K562 (cell line): ENCODE measurements around the gene TSC22D2. TPM values are rescaled to one million over a fixed set of nuclear protein-coding genes. Genes with fewer than 3 reads are reported as not detected.
A peak's percentile ranks its signal among the peaks of the same experiment; 100 is the strongest.

Experiments
- ATAC-seq: fragments of 200-7000 bp; cut with Tn5 transposase; 3 replicates; pipeline ENCODE4 v1.9.1; 2020; ENCODE audit warnings: moderate library complexity
- BruUV-seq: library from RNA; stranded (reverse); fragments of 400-500 nt; replicated peaks from 2 replicates; lab custom pipeline; 2021; lab: Mats Ljungman, UMichigan
- CTCF ChIA-PET: fragments of 300-600 bp; formaldehyde crosslinking; extraction: SDS; loops from one replicate; lab custom pipeline; 2021; ENCODE audit warnings: low intra/inter-chr PET ratio; lab: Yijun Ruan, JAX
- POLR2A ChIA-PET: fragments of 300-600, 350-650 bp; sonication (Branson Sonifier 250); formaldehyde crosslinking; extraction: SDS; loops from one replicate; lab custom pipeline; 2021; ENCODE audit warnings: antibody characterized with exemption, inconsistent platforms; lab: Yijun Ruan, JAX
- DNase-seq, 4 experiments: peaks; one replicate each; pipeline versions ENCODE4 v3.0.0 to v3.0.0-alpha.2; 2011 to 2018; ENCODE audit warnings: low spot score in 3 of 4, mixed read lengths in 3 of 4; ENCODE audit errors: extremely low read depth in 1 of 4
- FAIRE-seq: peaks from 2 replicates; lab custom pipeline; 2011; peaks lifted over from hg19 to GRCh38; lab: Jason Lieb, UNC
- H2AFZ ChIP-seq: 2 replicates; pipeline ENCODE4 v1.6.0; 2011; ENCODE audit warnings: low read depth, low read length, control low read depth, inconsistent platforms
- H3K27ac ChIP-seq: fragments of 200-600 bp; 3 replicates; pipeline ENCODE4 v1.8.0; 2011; ENCODE audit warnings: low read depth, mild to moderate bottlenecking, control low read depth, inconsistent platforms, low read length, moderate library complexity, mixed read lengths; ENCODE audit errors: extremely low read depth
- H3K27me3 ChIP-seq, 2 experiments: fragments of 300-600 bp in 1 of 2; 2 replicates in 1 of 2; 3 replicates in 1 of 2; pipeline versions ENCODE4 v1.6.0 to v1.8.0; 2011; ENCODE audit warnings: inconsistent platforms in 2 of 2, low read length in 2 of 2, mild to moderate bottlenecking in 1 of 2, mixed read lengths in 1 of 2, moderate library complexity in 1 of 2; ENCODE audit not compliant: control insufficient read depth in 2 of 2, insufficient read depth in 2 of 2
- H3K36me3 ChIP-seq: fragments of 300-600 bp; 3 replicates; pipeline ENCODE4 v1.8.0; 2011; ENCODE audit warnings: mild to moderate bottlenecking, low read length, inconsistent platforms; ENCODE audit not compliant: control insufficient read depth, insufficient read depth
- H3K4me1 ChIP-seq, 2 experiments: fragments of 200-600 bp in 1 of 2; replicated peaks in 1 of 2; 2 replicates in 1 of 2; 3 replicates in 1 of 2; pipeline versions ENCODE4 v1.5.1 to v1.8.0; 2011; ENCODE audit warnings: inconsistent platforms in 2 of 2, low read length in 2 of 2, mild to moderate bottlenecking in 1 of 2, mixed read lengths in 1 of 2, moderate library complexity in 1 of 2; ENCODE audit not compliant: control insufficient read depth in 2 of 2, insufficient read depth in 2 of 2
- H3K4me2 ChIP-seq: 2 replicates; pipeline ENCODE4 v1.6.1; 2011; ENCODE audit warnings: low read length, control low read depth, inconsistent platforms, mixed read lengths; ENCODE audit not compliant: insufficient read depth
- H3K4me3 ChIP-seq: fragments of 200-600 bp; sonication (generic), shearing (Covaris generic); 2 replicates; pipeline ENCODE4 v1.5.1; 2016; ENCODE audit warnings: control low read depth, inconsistent platforms
- H3K79me2 ChIP-seq: fragments of 200-600 bp; 3 replicates; pipeline ENCODE4 v1.8.0; 2011; ENCODE audit warnings: low read length, inconsistent platforms; ENCODE audit not compliant: control insufficient read depth, insufficient read depth
- H3K9ac ChIP-seq, 2 experiments: 2 replicates each; pipeline versions ENCODE4 v1.6.0 to v1.6.1; 2011; ENCODE audit warnings: low read depth in 2 of 2, low read length in 2 of 2, control low read depth in 1 of 2, inconsistent platforms in 1 of 2, mild to moderate bottlenecking in 1 of 2, mixed read lengths in 1 of 2; ENCODE audit not compliant: insufficient read depth in 1 of 2
- H3K9me1 ChIP-seq: one replicate; pipeline ENCODE4 v1.6.0; 2011; ENCODE audit warnings: inconsistent platforms, mild to moderate bottlenecking, low read length, moderate library complexity; ENCODE audit not compliant: control insufficient read depth, insufficient read depth
- H3K9me3 ChIP-seq: replicated peaks from 2 replicates; pipeline ENCODE4 v1.5.1; 2011; ENCODE audit warnings: low read depth, low read length, inconsistent platforms; ENCODE audit not compliant: control insufficient read depth, insufficient read depth
- H4K20me1 ChIP-seq: replicated peaks from 2 replicates; pipeline ENCODE4 v1.6.1; 2011; ENCODE audit warnings: low read length, inconsistent platforms, mixed read lengths; ENCODE audit not compliant: control insufficient read depth, insufficient read depth
- HDAC1 ChIP-seq, 2 experiments: fragments of 450-650 bp; IDR thresholded peaks; 2 replicates each; pipeline ENCODE4 v1.6.1; 2016 to 2017; ENCODE audit warnings: inconsistent platforms in 1 of 2, mild to moderate bottlenecking in 1 of 2, moderate library complexity in 1 of 2
- HINFP ChIP-seq: fragments of 450-650 bp; conservative IDR thresholded peaks from 2 replicates; pipeline ENCODE4 v1.6.1; 2016; ENCODE audit warnings: missing genetic modification characterization, low read depth, mild to moderate bottlenecking, control low read depth, missing compliant biosample characterization
- LCOR ChIP-seq: sonication (generic); formaldehyde crosslinking; IDR thresholded peaks from 2 replicates; pipeline ENCODE4 v1.8.0; 2022; ENCODE audit warnings: mild to moderate bottlenecking, missing genetic modification reagents
- RAD21 ChIP-seq, 2 experiments: fragments of 250-450 bp in 1 of 2; fragments of 450-650 bp in 1 of 2; sonication (Bioruptor Pico) in 1 of 2; formaldehyde crosslinking in 1 of 2; IDR thresholded peaks in 1 of 2; conservative IDR thresholded peaks in 1 of 2; 2 replicates each; pipeline versions ENCODE4 v1.4.0 to v1.8.0; 2020 to 2022; ENCODE audit warnings: mild to moderate bottlenecking in 2 of 2, moderate library complexity in 1 of 2
- TFAM ChIP-seq: fragments of 250-450 bp; sonication (Bioruptor Pico); conservative IDR thresholded peaks from 2 replicates; pipeline ENCODE4 v1.5.0; 2021; ENCODE audit warnings: mild to moderate bottlenecking, moderate library complexity
- TFAP4 ChIP-seq: sonication (generic); formaldehyde crosslinking; IDR thresholded peaks from 2 replicates; pipeline ENCODE4 v1.8.0; 2022; ENCODE audit warnings: missing genetic modification reagents, mild to moderate bottlenecking, moderate library complexity, borderline replicate concordance
- WGBS: fragments of 100-300 bp; shearing (Covaris generic); methylation state at CpG from one replicate; pipeline ENCODE4 v1.1.6; 2016; ENCODE audit warnings: low coverage, mixed read lengths; ENCODE audit not compliant: insufficient coverage; ENCODE audit errors: missing lambda C conversion rate; 5-methylcytosine and 5-hydroxymethylcytosine counted together
- in situ Hi-C: fragments of 300-500 bp; cut with MboI; formaldehyde crosslinking; loops from 4 replicates; pipeline ENCODE4 v1.15.0; 2018; ENCODE audit warnings: inconsistent platforms, mixed read lengths
- intact Hi-C: fragments of 100-400 bp; cut with micrococcal nuclease; formaldehyde crosslinking; loops from 2 replicates; pipeline ENCODE4 v1.14.2; 2022
- polyA plus RNA-seq, 8 experiments: library from polyadenylated mRNA; depleted of rRNA in 4 of 8; stranded (reverse) in 5 of 8; unstranded in 3 of 8; fragments of >200 nt; fragmentation: Nextera tagmentation in 2 of 8; fragmentation: Illumina TruSeq in 1 of 8; extraction: Ambion mirVana in 2 of 8; extraction: Trizol in 1 of 8; gene quantifications; 2 replicates each; pipeline versions ENCODE4 v1.2.1 to v1.2.3, GENCODE V29; 2011 to 2014; ENCODE audit warnings: inconsistent platforms in 1 of 8, missing spikeins in 1 of 8
- total RNA-seq, 7 experiments: library from RNA; depleted of rRNA in 6 of 7; stranded (reverse); fragments of >200 nt in 6 of 7; fragmentation: Illumina TruSeq in 2 of 7; extraction: Trizol in 2 of 7; gene quantifications; 2 replicates each; pipeline versions ENCODE4 v1.2.1 to v1.2.3, GENCODE V29; 2011 to 2021; ENCODE audit warnings: low replicate concordance in 1 of 7
- TF ChIP-seq, protein P1 (sequence below): sonication (generic); formaldehyde crosslinking; IDR thresholded peaks from 2 replicates; pipeline ENCODE4 v1.8.0; 2023; ENCODE audit warnings: mild to moderate bottlenecking, missing genetic modification reagents
- TF ChIP-seq, protein P2 (sequence below): fragments of 450-650 bp; IDR thresholded peaks from 2 replicates; pipeline ENCODE4 v1.6.1; 2016; ENCODE audit warnings: borderline replicate concordance

TSC22D2 gene
- total and polyA plus RNA-seq, 9 of the 15 experiments (the other 6 are each of a cell fraction or from before 2014, with no cell fraction given): 5.5 to 44.0 (median 19.3) TPM

- TF ChIP-seq TFAP4 (peak; percentile 62; the same call in 1 of the 2 replicates), RAD21 (CRISPR knock-in tag; conservative IDR thresholded peaks at IDR 0.05 in 1 of 2, IDR thresholded peaks at IDR 0.05 in 1 of 2) (0 out of 4 replicates have a peak, but pooled peaks of 1 of the 2 experiments have one; percentile 3)
Observed at GRCh38 chr3:150410311-150411105, 2.4 kb downstream of the TSC22D2 start (continued).

DNA sequence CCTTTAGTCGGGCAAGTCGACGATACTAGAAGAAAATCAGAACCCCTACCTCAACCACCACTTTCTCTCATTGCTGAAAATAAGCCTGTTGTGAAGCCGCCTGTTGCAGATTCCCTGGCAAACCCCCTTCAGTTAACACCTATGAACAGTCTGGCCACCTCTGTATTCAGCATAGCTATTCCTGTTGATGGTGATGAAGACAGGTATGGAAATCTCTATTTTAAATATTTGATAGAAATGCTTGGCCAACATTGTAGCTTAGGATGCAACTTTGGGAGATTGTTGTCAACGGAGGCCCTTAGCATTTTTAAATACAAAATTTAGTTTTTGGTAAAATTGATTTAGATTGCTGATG lies 3.0 kb downstream of the TSC22D2 start:
- peaks cover 47% of the 10 kb centered on the region for H3K36me3 ChIP-seq
- H3K27ac ChIP-seq: peak overlapping the region; percentile 97
- WGBS: 0% methylated on average over 5 of the region's 5 CpGs
- FAIRE-seq (no peak), DNase-seq (no peak), ATAC-seq (no peak)
- peaks cover 75% of the 10 kb centered on the region for H3K79me2 ChIP-seq
- H3K9ac ChIP-seq: peak overlapping the region; percentile 84 to 99
- H3K27me3 ChIP-seq: no peaks in the 10 kb centered on the region
- peaks cover 6 to 28% of the 10 kb centered on the region in 2 experiments; a peak in 3 of 5 replicates for H3K4me1 ChIP-seq
- peak overlapping the region; percentile 92 for H3K4me2 ChIP-seq
- no TSS peak for BruUV-seq
- no peaks in the 10 kb centered on the region for H3K9me1 ChIP-seq
- POLR2A ChIA-PET: interaction anchor here (0.6 to 2.7 kb wide), 4 partner anchors 15 to 169 kb away, joined by 3 to 19 read pairs (median 4); no protein-coding TSS in a partner anchor
- in situ Hi-C loops (loop anchor here (5.0 kb wide), 1 partner anchor 81 kb away; no protein-coding TSS in a partner anchor), intact Hi-C loops (loop anchor here (2.0 to 5.0 kb wide), 2 partner anchors 172 to 191 kb away; partner anchors contain the start of gene SELENOT)
- no peak overlapping the region for H2AFZ ChIP-seq
- CTCF ChIA-PET: interaction anchor here (3.8 kb wide), 1 partner anchor 84 kb away, joined by 26 read pairs; no protein-coding TSS in a partner anchor
- H3K4me3 ChIP-seq: peak overlapping the region; percentile 81
- no peaks in the 10 kb centered on the region for H3K9me3 ChIP-seq
- peaks cover 32% of the 10 kb centered on the region for H4K20me1 ChIP-seq
- TF ChIP-seq LCOR (0 out of 2 replicates have a peak, but pooled peaks have one; percentile 36), HINFP (tag) (no peak), TFAM (CRISPR knock-in tag) (no peak), HDAC1 (IDR thresholded peaks at IDR 0.05) (0 out of 4 replicates have a peak, but pooled peaks of 1 of the 2 experiments have one; percentile 10)
- TF ChIP-seq, protein P1, sequence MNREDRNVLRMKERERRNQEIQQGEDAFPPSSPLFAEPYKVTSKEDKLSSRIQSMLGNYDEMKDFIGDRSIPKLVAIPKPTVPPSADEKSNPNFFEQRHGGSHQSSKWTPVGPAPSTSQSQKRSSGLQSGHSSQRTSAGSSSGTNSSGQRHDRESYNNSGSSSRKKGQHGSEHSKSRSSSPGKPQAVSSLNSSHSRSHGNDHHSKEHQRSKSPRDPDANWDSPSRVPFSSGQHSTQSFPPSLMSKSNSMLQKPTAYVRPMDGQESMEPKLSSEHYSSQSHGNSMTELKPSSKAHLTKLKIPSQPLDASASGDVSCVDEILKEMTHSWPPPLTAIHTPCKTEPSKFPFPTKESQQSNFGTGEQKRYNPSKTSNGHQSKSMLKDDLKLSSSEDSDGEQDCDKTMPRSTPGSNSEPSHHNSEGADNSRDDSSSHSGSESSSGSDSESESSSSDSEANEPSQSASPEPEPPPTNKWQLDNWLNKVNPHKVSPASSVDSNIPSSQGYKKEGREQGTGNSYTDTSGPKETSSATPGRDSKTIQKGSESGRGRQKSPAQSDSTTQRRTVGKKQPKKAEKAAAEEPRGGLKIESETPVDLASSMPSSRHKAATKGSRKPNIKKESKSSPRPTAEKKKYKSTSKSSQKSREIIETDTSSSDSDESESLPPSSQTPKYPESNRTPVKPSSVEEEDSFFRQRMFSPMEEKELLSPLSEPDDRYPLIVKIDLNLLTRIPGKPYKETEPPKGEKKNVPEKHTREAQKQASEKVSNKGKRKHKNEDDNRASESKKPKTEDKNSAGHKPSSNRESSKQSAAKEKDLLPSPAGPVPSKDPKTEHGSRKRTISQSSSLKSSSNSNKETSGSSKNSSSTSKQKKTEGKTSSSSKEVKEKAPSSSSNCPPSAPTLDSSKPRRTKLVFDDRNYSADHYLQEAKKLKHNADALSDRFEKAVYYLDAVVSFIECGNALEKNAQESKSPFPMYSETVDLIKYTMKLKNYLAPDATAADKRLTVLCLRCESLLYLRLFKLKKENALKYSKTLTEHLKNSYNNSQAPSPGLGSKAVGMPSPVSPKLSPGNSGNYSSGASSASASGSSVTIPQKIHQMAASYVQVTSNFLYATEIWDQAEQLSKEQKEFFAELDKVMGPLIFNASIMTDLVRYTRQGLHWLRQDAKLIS (CRISPR knock-in tag): 0 out of 2 replicates have a peak, but pooled peaks have one; percentile 57
- TF ChIP-seq, protein P2, sequence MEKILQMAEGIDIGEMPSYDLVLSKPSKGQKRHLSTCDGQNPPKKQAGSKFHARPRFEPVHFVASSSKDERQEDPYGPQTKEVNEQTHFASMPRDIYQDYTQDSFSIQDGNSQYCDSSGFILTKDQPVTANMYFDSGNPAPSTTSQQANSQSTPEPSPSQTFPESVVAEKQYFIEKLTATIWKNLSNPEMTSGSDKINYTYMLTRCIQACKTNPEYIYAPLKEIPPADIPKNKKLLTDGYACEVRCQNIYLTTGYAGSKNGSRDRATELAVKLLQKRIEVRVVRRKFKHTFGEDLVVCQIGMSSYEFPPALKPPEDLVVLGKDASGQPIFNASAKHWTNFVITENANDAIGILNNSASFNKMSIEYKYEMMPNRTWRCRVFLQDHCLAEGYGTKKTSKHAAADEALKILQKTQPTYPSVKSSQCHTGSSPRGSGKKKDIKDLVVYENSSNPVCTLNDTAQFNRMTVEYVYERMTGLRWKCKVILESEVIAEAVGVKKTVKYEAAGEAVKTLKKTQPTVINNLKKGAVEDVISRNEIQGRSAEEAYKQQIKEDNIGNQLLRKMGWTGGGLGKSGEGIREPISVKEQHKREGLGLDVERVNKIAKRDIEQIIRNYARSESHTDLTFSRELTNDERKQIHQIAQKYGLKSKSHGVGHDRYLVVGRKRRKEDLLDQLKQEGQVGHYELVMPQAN: 0 out of 2 replicates have a peak, but pooled peaks have one; percentile 10
